Bronchial epithelial cell (primary cell): ENCODE measurements around the gene SCGB1D2. TPM values are rescaled to one million over a fixed set of nuclear protein-coding genes. Genes with fewer than 3 reads are reported as not detected.

Source experiments
- DNase-seq: peaks from one replicate; pipeline ENCODE4 v3.0.0-alpha.2; 2010; ENCODE audit warnings: low read depth
- FAIRE-seq: peaks from 2 replicates; lab custom pipeline; 2011; peaks lifted over from hg19 to GRCh38; lab: Jason Lieb, UNC
- H3K27me3 ChIP-seq: 2 replicates; pipeline ENCODE4 v1.5.1; 2011; ENCODE audit warnings: low read length; ENCODE audit not compliant: control insufficient read depth, insufficient read depth
- H3K36me3 ChIP-seq: 2 replicates; pipeline ENCODE4 v1.5.1; 2011; ENCODE audit warnings: low read length; ENCODE audit not compliant: control insufficient read depth, insufficient read depth
- H3K4me3 ChIP-seq: 2 replicates; pipeline ENCODE4 v1.5.1; 2011; ENCODE audit warnings: mild to moderate bottlenecking, low read depth, low read length, control low read depth
- CTCF ChIP-seq: IDR thresholded peaks from 2 replicates; pipeline ENCODE4 v1.5.1; 2011; ENCODE audit warnings: mild to moderate bottlenecking, moderate library complexity, low read length, control low read depth, inconsistent platforms; ENCODE audit not compliant: insufficient read depth, severe bottlenecking
- total RNA-seq: library from RNA; depleted of rRNA; stranded (reverse); fragments of >200 nt; gene quantifications from 2 replicates; pipeline ENCODE4 v1.2.1, GENCODE V29; 2014

Gene SCGB1D2
- total RNA-seq, 1 donor from 2014 or later, result not detected

GRCh38 chr11:62245271-62245753 lies 3.3 kb downstream of the SCGB1D2 start:
- no peak overlapping the region for H3K4me3 ChIP-seq
- FAIRE-seq, result peak; percentile 70
- DNase-seq, result peak; percentile 35

GRCh38 chr11:62251698-62252097 lies 9.7 kb downstream of the SCGB1D2 start:
- H3K36me3 ChIP-seq, result no peaks in the 10 kb centered on the region
- no peaks in the 10 kb centered on the region for H3K27me3 ChIP-seq
- H3K4me3 ChIP-seq, result no peak overlapping the region
- DNase-seq (no peak), FAIRE-seq (no peak)
- no peak for TF ChIP-seq CTCF

More at GRCh38 chr11:62245271-62245753, 3.3 kb downstream of the SCGB1D2 start:
- Histone ChIP-seq H3K27me3 (no peaks in the 10 kb centered on the region), H3K36me3 (no peaks in the 10 kb centered on the region)
- no peak for TF ChIP-seq CTCF

- H3K4me3 ChIP-seq, result no peak overlapping the region
- no peak for TF ChIP-seq CTCF
- FAIRE-seq (no peak), DNase-seq (no peak)
- no peaks in the 10 kb centered on the region for H3K27me3 ChIP-seq
- no peaks in the 10 kb centered on the region for H3K36me3 ChIP-seq
These were observed 12.0 kb downstream of the SCGB1D2 start for GRCh38 chr11:62253999-62254542.

GRCh38 chr11:62256281-62256680 lies 14.2 kb downstream of the SCGB1D2 start:
- no peaks in the 10 kb centered on the region for H3K27me3 ChIP-seq
- FAIRE-seq (no peak), DNase-seq (peak; percentile 46)
- no peaks in the 10 kb centered on the region for H3K36me3 ChIP-seq
- no peak overlapping the region for H3K4me3 ChIP-seq
- no peak for TF ChIP-seq CTCF

GRCh38 chr11:62260261-62260953 lies 18.4 kb downstream of the SCGB1D2 start:
- no peak for FAIRE-seq
- H3K27me3 ChIP-seq, result no peaks in the 10 kb centered on the region
- H3K4me3 ChIP-seq, result no peak overlapping the region
- no peaks in the 10 kb centered on the region for H3K36me3 ChIP-seq
- no peak for DNase-seq
- TF ChIP-seq CTCF, result no peak
